A549 (cell line): ENCODE data around the gene CNTFR. TPM values are rescaled to one million over a fixed set of nuclear protein-coding genes. Genes with fewer than 3 reads are reported as not detected.

Source experiments
- ATAC-seq, 2 experiments: fragments of 200-7000 bp in 1 of 2; fragments of >200 bp in 1 of 2; cut with Nextera tagmentation in 1 of 2; cut with Tn5 transposase in 1 of 2; 3 replicates each; pipeline versions ENCODE4 v1.8.0 to v1.9.1; 2018 to 2020; ENCODE audit warnings: mild to moderate bottlenecking in 1 of 2, moderate library complexity in 1 of 2
- CTCF ChIA-PET: fragments of 300-600 bp; sonication (Branson Sonifier 250); formaldehyde crosslinking; extraction: SDS; loops from one replicate; lab custom pipeline; 2021; ENCODE audit warnings: antibody characterized with exemption, inconsistent platforms; lab: Yijun Ruan, JAX
- POLR2A ChIA-PET: fragments of 350-600 bp; formaldehyde crosslinking; extraction: SDS; loops from one replicate; lab custom pipeline; 2021; ENCODE audit warnings: antibody characterized with exemption, inconsistent platforms; lab: Yijun Ruan, JAX
- DNase-seq, 2 experiments: peaks; one replicate each; pipeline versions ENCODE4 v3.0.0 to v3.0.0-alpha.2; 2011 to 2016; ENCODE audit warnings: low read depth in 1 of 2, low spot score in 1 of 2
- FAIRE-seq: peaks from 2 replicates; lab custom pipeline; 2011; peaks lifted over from hg19 to GRCh38; lab: Jason Lieb, UNC
- H3K27ac ChIP-seq, 2 experiments: fragments of >200 bp; sonication (Bioruptor Twin); formaldehyde crosslinking; 3 replicates each; pipeline ENCODE4 v1.5.1; 2016 to 2017
- H3K4me1 ChIP-seq: fragments of >200 bp; sonication (Bioruptor Twin); formaldehyde crosslinking; 3 replicates; pipeline ENCODE4 v1.6.1; 2016
- H3K4me2 ChIP-seq: fragments of >200 bp; sonication (Bioruptor Twin); formaldehyde crosslinking; 3 replicates; pipeline ENCODE4 v1.6.1; 2016
- H3K4me3 ChIP-seq: fragments of >200 bp; sonication (Bioruptor Twin); formaldehyde crosslinking; 3 replicates; pipeline ENCODE4 v1.5.1; 2016
- H3K9me3 ChIP-seq: fragments of >200 bp; sonication (Bioruptor Twin); formaldehyde crosslinking; 3 replicates; pipeline ENCODE4 v1.6.1; 2016
- BCL3 ChIP-seq: fragments of >200 bp; sonication (Bioruptor Twin); formaldehyde crosslinking; IDR thresholded peaks from 3 replicates; pipeline ENCODE4 v1.6.1; 2016
- BHLHE40 ChIP-seq: IDR thresholded peaks from 2 replicates; pipeline ENCODE4 v1.6.1; 2012; ENCODE audit warnings: low read depth, low read length, inconsistent platforms
- CBX8 ChIP-seq: fragments of 200-600 bp; sonication (generic); IDR thresholded peaks from 2 replicates; pipeline ENCODE4 v1.6.1; 2016
- CEBPB ChIP-seq, 2 experiments: fragments of >200 bp in 1 of 2; sonication (Bioruptor Twin) in 1 of 2; formaldehyde crosslinking in 1 of 2; IDR thresholded peaks; 2 replicates each; pipeline ENCODE4 v1.6.1; 2012 to 2016
- CHD4 ChIP-seq: fragments of 200-600 bp; sonication (generic); IDR thresholded peaks from 2 replicates; pipeline ENCODE4 v1.6.1; 2016; ENCODE audit warnings: antibody characterized with exemption, mild to moderate bottlenecking, borderline replicate concordance
- CTCF ChIP-seq: fragments of >200 bp; sonication (Bioruptor Twin); formaldehyde crosslinking; IDR thresholded peaks from 3 replicates; pipeline ENCODE4 v1.5.1; 2016
- E2F6 ChIP-seq: IDR thresholded peaks from 2 replicates; pipeline ENCODE4 v1.6.1; 2012; ENCODE audit warnings: low read depth, borderline replicate concordance
- EHF ChIP-seq: fragments of 250-450 bp; sonication (Bioruptor Pico); IDR thresholded peaks from 2 replicates; pipeline ENCODE4 v1.5.0; 2020; ENCODE audit warnings: mild to moderate bottlenecking
- EHMT2 ChIP-seq: fragments of 200-600 bp; sonication (generic); IDR thresholded peaks from 2 replicates; pipeline ENCODE4 v1.6.1; 2016; ENCODE audit warnings: antibody characterized with exemption, low read depth, mild to moderate bottlenecking, moderate library complexity
- ESRRA ChIP-seq: fragments of 150-350 bp; IDR thresholded peaks from 2 replicates; pipeline ENCODE4 v1.6.1; 2014; ENCODE audit warnings: mild to moderate bottlenecking, low read length, borderline replicate concordance
- FOSB ChIP-seq: fragments of 250-450 bp; sonication (Bioruptor Pico); IDR thresholded peaks from 2 replicates; pipeline ENCODE4 v1.5.0; 2020; ENCODE audit warnings: mild to moderate bottlenecking, moderate library complexity
- FOXS1 ChIP-seq: fragments of 250-450 bp; sonication (Bioruptor Pico); IDR thresholded peaks from 2 replicates; pipeline ENCODE4 v1.5.0; 2020; ENCODE audit warnings: mild to moderate bottlenecking, moderate library complexity
- GATA3 ChIP-seq: IDR thresholded peaks from 2 replicates; pipeline ENCODE4 v1.6.1; 2012; ENCODE audit warnings: borderline replicate concordance
- HES2 ChIP-seq: fragments of >200 bp; sonication (Bioruptor Twin); formaldehyde crosslinking; IDR thresholded peaks from 2 replicates; pipeline ENCODE4 v1.6.1; 2016
- HEYL ChIP-seq: fragments of 250-450 bp; sonication (Bioruptor Pico); IDR thresholded peaks from 2 replicates; pipeline ENCODE4 v1.8.0; 2021; ENCODE audit warnings: mild to moderate bottlenecking, moderate library complexity
- HMGXB4 ChIP-seq: fragments of 250-450 bp; sonication (Bioruptor Pico); IDR thresholded peaks from 2 replicates; pipeline ENCODE4 v1.5.0; 2021; ENCODE audit warnings: mild to moderate bottlenecking, moderate library complexity, borderline replicate concordance
- HOXA7 ChIP-seq: fragments of 250-450 bp; sonication (Bioruptor Pico); IDR thresholded peaks from 2 replicates; pipeline ENCODE4 v1.5.0; 2020; ENCODE audit warnings: mild to moderate bottlenecking, moderate library complexity
- HOXB5 ChIP-seq: fragments of 250-450 bp; sonication (Bioruptor Pico); IDR thresholded peaks from 2 replicates; pipeline ENCODE4 v1.5.0; 2020; ENCODE audit warnings: mild to moderate bottlenecking, moderate library complexity
- JUNB ChIP-seq: fragments of >200 bp; sonication (Bioruptor Twin); formaldehyde crosslinking; IDR thresholded peaks from 2 replicates; pipeline ENCODE4 v1.6.1; 2016
- KDM1A ChIP-seq: fragments of 200-600 bp; sonication (generic); IDR thresholded peaks from 2 replicates; pipeline ENCODE4 v1.6.1; 2016; ENCODE audit warnings: low read depth, mild to moderate bottlenecking
- MAZ ChIP-seq: fragments of 150-350 bp; IDR thresholded peaks from 2 replicates; pipeline ENCODE4 v1.6.1; 2014; ENCODE audit warnings: antibody characterized with exemption, low read depth, low read length, borderline replicate concordance
- MYC ChIP-seq: IDR thresholded peaks from 2 replicates; pipeline ENCODE4 v1.6.1; 2012; ENCODE audit warnings: mild to moderate bottlenecking, inconsistent platforms, low read length, improper control_type of control experiment, borderline replicate concordance
- NR3C1 ChIP-seq: fragments of >200 bp; sonication (Bioruptor Twin); formaldehyde crosslinking; IDR thresholded peaks from 3 replicates; pipeline ENCODE4 v1.6.1; 2017
- POLR2A ChIP-seq: IDR thresholded peaks from 2 replicates; pipeline ENCODE4 v1.6.1; 2012; ENCODE audit warnings: mild to moderate bottlenecking, low read length
- ZFP36 ChIP-seq: fragments of 450-650 bp; IDR thresholded peaks from 2 replicates; pipeline ENCODE4 v1.6.1; 2014; ENCODE audit warnings: borderline replicate concordance; ENCODE audit not compliant: partially characterized antibody
- WGBS: methylation state at CpG from one replicate; pipeline ENCODE4 v1.1.6; 2017; ENCODE audit errors: missing lambda C conversion rate; 5-methylcytosine and 5-hydroxymethylcytosine counted together
- polyA plus RNA-seq, 4 experiments: library from polyadenylated mRNA; depleted of rRNA in 3 of 4; stranded (reverse); fragments of >200 nt; fragmentation: RNase III in 1 of 4; extraction: RNeasy Plus Mini Kit Qiagen cat#74134 plus additional on column Dnase treatment in 1 of 4; gene quantifications; 2 replicates in 3 of 4; 3 replicates in 1 of 4; pipeline ENCODE4 v1.2.3, GENCODE V29; 2011 to 2017

The CNTFR gene
- polyA plus RNA-seq, 2 of the 4 experiments (the other 2 are of a cell fraction): 0.09 TPM; not detected in 1

- Histone ChIP-seq H3K9me3 (no peaks in the 10 kb centered on the region), H3K4me2 (no peak overlapping the region), H3K4me1 (peaks cover 6% of the 10 kb centered on the region; the same call in 1 of the 3 replicates), H3K4me3 (no peak overlapping the region)
- ChIA-PET CTCF (interaction anchor here (1.1 to 3.3 kb wide), 14 partner anchors 8 to 174 kb away, joined by 3 to 13 read pairs (median 4); no protein-coding TSS in a partner anchor), POLR2A (no interaction called here)
- no peak for DNase-seq
- no peak for ATAC-seq
- no peak for FAIRE-seq
- 60% methylated on average over 7 of the region's 7 CpGs for WGBS
- TF ChIP-seq ZFP36 (no peak), CTCF (no peak), JUNB (no peak), NR3C1 (no peak), EHMT2 (no peak), EHF (CRISPR knock-in tag) (no peak), HES2 (no peak)
- TF ChIP-seq, all 56 proteins: peak for 0
- no peak overlapping the region for H3K27ac ChIP-seq
Measured at GRCh38 chr9:34506623-34507022, 82.9 kb downstream of the CNTFR start.

- H3K27ac ChIP-seq: no peak overlapping the region
- FAIRE-seq: no peak
- H3K4me1 ChIP-seq: peaks cover 6% of the 10 kb centered on the region; the same call in 1 of the 3 replicates
- no peak for TF ChIP-seq CEBPB (IDR thresholded peaks at IDR 0.05)
- no peak for TF ChIP-seq FOXS1 (CRISPR knock-in tag)
- TF ChIP-seq ESRRA: no peak
- TF ChIP-seq FOSB: no peak
- no peak for TF ChIP-seq HOXA7 (CRISPR knock-in tag)
- TF ChIP-seq CHD4: no peak
- TF ChIP-seq HMGXB4 (CRISPR knock-in tag): no peak
- no peak for TF ChIP-seq E2F6
- no peak for TF ChIP-seq MYC
- TF ChIP-seq HEYL (CRISPR knock-in tag): no peak
- no peak for TF ChIP-seq BCL3
- no peak for TF ChIP-seq POLR2A
- TF ChIP-seq KDM1A: no peak
- TF ChIP-seq GATA3: no peak
- TF ChIP-seq JUNB: no peak
- TF ChIP-seq BHLHE40: no peak
- no peak for TF ChIP-seq MAZ
- no peak for TF ChIP-seq CBX8
- TF ChIP-seq HOXB5: no peak
- DNase-seq: no peak
- no peak for ATAC-seq
- ChIA-PET CTCF (interaction anchor here (1.2 to 7.1 kb wide), 10 partner anchors 8 to 173 kb away, joined by 3 to 107 read pairs (median 4); no protein-coding TSS in a partner anchor), POLR2A (no interaction called here)
- no peak overlapping the region for H3K4me3 ChIP-seq
- H3K4me2 ChIP-seq: no peak overlapping the region
- no peaks in the 10 kb centered on the region for H3K9me3 ChIP-seq
- WGBS: 62% methylated on average over 5 of the region's 5 CpGs
Measured at GRCh38 chr9:34505370-34506120, 84.0 kb downstream of the CNTFR start.
